Cerebellar nuclear complex (tissue), 1 donor: ENCODE data around the gene NEDD4L.
A peak's percentile ranks its signal among the peaks of the same experiment; 100 is the strongest.

Experiments
- DNase-seq, 2 experiments: peaks; one replicate each; lab custom pipeline; 2025; lab: John Stamatoyannopoulos, UW

The NEDD4L gene

DNA sequence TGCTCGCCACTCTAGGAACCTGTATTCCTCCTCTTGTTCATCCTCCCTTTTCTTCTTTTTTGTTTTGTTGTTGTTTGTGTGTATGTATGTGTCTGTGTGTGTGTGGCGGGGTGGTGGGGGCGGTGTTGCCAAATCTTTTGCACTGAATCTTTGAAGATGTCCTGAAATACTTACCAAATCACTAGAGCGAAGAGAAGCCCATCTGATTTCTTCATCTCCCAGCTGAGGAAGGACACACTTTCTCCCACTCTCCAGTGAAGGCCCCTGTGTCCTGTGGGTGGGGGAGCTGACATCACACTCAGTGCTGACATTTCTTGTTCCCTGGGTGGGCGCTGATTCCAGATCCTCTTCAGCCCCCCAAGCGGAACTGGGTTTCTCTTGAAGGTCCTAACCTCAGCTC lies 74.5 kb downstream of the NEDD4L start:
- no peak for DNase-seq

DNA sequence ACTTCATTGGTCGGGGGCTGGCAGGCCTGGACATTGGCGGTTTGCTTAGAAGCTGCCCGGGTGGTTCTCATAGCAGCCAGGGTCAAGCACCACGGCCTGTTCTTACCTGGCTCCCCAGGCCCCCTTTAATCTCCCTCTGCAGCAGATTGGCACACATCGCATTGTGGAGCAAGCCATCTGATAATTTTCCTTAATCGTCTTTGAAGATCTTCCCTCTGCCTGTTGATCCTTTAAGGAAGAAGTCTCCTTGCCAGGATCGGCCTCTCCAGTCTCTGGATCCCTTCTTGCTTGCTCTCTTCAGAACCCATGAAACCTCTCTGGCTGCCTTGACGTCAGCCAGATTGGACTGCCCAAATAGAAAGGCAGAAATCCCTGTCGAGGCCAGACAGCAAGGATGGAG lies 75.8 kb downstream of the NEDD4L start:
- DNase-seq, result no peak

DNA sequence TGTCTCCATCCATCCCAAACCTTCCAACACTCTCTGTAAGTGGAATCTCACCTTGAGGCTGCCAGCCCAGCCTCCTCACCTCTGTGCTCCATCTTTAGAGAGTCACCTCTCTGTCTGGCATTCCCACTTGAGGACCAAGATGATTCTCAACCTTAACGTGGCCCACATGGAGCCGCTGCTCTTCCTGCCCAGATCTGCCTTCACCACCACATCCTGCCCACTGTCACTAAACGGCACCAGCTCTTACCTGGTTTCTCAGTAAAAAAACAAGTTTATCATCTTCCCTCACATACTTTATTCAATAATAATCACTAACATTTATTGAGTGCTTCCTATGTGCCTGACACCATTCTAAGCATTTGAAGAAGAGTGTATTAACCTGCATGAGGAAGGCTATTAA lies 80.4 kb downstream of the NEDD4L start:
- no peak for DNase-seq

DNA sequence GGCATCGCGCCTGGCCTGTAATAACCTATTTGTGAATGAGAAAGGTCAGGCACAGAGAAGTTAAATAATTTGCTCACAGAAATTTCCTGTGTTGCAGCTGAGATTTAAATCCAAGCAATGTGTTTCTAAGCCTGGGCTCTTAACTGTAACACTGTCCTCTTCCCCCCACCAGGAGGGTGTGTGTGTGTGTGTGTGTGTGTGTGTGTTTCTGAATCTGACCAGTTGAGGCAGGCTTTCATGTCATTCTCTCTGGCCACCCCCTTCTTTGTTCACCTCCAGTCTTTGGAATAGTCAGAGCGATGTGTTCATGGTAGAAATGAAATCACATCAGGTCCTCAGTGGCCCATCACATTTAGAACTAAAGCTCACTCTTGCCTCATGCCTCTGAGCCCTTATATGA lies 81.2 kb downstream of the NEDD4L start:
- no peak for DNase-seq

DNA sequence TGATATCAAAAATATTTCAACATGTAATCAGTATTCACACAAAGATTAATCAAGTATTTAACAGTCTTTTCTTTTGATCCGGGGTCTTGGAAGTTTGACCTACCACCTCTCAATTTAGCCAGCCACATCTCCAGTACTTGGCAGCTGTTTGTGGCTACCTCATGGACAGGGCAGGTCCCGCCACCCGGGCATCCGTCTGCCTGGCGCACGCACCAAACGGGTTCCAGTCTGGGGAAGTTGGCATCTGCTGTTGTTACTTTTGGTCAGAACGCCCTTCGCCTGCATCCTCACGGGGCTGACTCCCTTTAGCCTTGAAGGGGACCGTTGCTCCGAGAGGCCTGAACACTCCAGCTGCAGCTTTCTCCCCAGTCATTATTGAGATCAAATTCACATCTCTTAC lies 81.7 kb downstream of the NEDD4L start:
- DNase-seq, result no peak

DNA sequence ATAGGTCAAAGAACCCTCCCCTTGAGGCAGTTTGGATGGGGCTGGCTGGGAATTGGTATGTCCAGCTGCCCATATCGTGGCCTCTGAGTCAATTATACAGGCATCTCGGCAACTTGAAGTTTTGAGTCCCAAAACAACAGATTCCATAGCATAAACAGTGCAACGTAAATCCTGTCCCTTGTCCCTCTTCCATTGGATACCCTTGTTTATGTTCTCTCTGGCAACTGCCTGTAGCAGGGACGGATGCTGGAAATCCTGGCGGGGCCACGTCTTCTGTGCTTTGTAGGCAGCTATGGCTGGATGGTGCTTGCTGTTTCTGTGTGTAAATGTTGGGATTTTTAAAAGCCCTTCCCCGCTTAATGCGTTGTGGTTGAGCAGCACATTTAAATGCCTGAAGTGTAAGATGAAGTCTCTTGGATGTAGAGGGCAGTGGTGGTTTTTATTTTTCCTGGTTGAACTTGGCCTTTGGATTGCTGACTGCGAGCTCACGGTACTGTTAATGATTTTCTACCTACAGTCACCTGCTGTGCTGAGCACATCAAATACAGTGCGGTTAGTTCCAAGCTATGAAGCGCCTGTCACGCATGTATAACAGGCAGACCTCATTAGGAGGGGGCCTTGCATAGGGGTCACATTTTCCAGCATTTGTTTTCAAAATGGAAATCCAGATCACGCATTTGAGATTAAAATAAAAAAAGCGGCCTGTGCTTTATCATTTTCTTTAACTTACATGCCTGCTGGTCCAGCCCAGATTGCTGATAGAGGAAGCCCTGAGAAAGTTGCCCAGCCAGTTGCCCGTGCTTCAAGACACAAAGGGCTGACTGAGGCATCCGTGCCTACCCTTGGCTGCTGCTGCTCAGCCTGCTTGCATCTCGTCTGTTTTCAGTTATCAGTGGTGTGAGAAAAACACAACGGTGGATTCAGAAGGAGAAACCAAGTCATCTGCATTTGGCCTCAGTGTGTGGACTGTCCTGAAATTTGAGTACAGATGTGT lies 84.7 kb downstream of the NEDD4L start:
- no peak for DNase-seq

DNA sequence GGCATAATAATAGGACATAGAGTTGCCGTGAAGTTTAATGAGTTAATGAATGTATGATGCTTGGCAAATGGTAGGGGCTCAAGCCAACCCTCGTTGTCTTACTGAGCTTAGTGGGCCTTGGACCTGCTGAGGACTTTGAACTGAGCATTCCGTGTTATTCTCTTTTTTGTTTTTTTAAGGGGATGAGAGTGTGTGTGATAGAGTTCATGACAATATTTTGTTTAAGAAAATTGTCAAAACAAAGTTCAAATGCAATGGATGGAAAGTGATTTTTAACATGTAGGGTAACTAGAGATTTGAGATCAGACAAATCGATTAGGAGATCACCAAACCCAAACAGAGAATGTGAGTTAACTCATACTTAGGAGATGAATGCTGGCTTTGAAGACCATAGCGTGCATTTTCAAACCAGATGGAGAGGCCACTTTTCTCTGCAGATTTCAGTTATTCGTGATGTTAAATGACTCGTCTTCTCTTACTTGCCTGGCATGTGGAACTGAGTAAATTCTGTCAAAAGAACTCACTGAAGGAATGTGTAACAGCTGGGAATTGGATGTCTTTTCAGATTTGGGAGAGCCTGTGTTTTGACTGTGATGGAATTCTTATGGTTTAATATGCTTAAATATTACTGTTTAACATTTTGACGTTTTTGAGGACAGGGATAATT lies 88.7 kb downstream of the NEDD4L start:
- no peak for DNase-seq

DNA sequence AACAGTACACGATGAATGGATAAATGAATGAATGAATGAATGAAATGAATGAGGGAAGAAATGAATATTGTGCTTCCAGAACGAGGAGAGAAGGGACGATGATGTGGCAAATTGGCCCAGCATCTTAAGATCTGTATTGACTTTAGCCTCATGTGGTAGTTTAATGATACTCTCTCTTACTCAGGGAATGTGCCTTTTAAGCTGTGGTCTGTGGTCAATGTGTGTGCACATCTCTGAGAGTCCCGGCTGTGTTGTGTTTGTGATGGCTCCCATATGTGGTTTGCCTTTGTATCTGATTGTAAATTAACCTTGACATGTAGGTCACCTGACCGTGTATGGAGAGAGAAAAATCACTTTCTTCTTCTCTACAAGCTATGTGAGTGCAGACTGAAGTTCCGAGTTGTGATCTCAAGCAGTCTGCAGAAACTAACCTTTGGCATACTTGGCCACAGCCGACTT lies 91.2 kb downstream of the NEDD4L start:
- DNase-seq, result no peak

DNA sequence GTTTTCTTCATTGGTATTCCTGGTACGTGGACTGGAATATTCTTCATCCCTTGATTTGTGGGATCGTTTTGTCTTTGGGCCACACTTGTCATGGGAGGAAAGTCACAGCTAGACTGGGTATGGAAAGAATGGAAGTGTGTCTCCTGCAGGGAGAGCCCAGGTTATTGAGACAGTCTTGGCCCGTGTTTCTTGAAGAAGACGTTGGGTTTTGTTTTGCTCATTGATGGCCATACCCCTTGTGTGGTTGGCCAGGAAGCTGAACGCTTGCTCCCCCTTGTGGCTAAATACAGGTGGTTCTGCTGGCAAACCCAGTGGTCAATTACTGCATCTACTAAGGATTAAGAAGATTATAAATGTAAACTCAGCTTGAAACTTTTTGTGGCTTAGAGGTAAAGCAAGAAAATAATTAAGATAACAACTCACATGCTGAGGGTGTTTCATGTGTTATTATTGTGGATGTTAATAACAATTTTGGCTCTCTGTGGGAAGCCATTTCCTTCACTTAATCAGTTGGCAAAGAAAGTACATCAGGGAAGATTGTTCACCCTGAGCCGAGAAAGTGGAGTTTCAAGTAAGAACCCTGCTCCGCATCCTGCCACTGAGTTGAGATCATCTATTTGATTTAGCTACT lies 91.8 kb downstream of the NEDD4L start:
- no peak for DNase-seq

DNA sequence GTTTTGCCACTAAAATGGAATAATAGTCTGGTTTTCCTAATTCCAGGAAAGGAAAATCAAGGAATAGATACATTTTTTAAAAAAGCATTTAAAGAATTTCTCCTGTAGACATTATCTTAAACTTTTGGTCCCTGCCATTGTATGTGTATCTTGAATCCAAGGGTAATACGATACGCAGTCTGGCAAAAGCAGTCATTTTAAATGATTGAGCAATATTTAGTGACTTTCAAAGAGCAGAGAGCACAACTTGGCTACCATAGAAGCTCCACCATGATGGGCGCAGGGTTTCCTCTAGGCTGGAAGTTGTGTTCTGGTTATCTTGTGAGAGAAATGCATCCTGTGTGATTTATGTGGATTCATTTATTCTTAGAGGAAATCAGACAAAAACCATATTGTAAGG lies 92.9 kb downstream of the NEDD4L start:
- no peak for DNase-seq

DNA sequence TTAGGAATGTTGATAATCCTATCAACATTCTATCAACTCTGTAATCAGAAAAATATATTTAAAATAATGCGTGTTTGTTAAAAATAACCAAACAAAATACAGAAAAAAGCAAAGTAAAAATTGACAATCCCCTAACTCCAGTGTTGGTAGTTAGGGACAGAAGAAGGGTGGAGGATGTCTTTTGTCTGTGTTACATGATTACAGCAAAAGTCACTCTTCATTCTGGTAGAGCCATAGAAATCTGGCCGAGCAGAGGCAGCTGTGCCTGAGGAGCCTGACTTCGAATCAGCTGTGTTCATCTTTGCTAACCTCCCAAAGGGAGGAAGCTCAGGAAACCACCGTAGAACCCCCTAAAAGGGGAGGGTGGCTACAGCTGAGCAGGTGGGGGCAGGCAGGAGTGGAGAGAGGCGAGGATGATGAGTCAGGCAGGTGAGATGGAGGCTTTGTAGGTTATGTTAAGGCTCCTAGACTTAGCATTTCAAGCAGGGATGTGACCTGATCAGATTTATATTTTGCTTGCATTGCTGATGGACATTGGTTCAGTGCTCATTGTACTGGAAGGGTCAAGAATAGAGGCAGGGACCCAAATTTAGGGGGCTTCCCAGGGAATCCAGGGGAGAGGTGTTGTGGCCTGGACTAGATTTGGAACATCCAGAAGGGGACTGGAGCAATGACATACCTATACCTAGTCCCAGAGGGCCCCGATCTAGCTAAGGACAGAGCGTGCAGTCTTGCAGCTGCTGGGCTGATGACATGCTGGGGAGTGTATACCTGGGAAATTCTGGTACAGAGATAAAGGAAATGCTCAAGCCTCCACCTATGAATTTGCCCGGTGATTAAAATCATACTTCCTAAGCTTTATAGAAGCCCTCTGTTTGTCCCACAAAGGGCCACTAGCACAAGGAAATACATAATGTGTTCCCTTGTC lies 95.7 kb downstream of the NEDD4L start:
- no peak for DNase-seq

DNA sequence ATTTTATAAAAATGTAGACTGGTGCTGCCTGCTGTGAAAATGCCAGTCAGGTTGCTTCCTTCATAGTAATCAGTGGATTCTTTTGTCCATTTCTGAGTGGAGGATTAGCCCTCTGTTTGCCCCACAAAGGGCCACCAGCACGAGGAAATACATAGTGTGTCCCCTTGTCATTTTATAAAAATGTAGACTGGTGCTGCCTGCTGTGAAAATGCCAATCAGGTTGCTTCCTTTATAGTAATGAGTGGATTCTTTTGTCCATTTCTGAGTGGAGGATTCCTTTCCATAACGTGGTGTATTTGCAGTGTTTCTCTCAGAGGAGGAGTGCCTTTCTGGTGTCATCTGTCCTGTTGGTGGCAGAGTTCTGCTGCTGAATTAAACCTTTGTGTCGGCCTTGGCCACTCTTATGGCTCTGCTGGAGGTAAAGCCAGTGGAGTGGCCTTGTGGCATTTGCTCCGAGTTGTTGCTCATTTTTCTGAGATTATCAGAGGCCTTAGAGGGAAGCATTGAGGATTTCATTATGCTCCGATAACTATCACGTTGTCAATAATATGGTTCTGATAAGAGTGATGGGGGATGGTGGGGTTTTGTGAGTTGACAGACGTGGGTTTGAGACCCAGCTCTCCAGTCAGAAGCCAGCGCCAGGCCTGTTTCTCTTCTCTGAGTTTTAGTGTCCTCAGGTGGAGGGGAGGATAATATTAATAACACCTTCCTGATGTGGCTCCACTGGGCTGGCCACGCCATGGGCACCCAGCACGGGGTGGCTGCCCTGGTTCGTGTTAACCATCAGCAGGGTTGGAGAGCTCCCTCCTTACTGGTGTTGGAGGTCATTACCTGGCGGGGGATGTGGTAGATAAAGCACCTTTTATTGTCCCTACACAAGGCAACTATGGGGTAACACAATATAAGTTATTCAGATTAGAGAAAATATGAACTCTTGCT lies 96.6 kb downstream of the NEDD4L start:
- DNase-seq, result peak in 1 of 2 experiments; percentile 20

DNA sequence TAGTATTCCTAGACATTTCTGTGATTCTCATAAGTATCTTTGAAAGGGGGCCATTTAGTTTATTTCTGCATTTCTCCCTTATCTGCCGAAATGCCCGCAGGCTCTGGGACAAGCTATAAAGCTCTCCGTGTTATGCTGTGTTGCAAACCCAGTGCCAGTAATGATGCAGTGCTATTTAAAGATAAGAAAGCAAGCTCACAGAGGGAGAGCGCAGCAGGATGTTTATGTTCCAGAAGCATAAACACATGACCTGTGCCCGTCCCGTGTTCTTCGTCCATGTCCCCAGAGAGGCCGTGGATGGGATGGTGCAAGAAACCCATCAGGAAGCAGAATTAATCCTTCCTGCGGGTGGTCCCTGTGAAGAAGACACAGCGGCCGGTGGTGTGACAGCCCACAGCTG lies 99.4 kb downstream of the NEDD4L start:
- no peak for DNase-seq

DNA sequence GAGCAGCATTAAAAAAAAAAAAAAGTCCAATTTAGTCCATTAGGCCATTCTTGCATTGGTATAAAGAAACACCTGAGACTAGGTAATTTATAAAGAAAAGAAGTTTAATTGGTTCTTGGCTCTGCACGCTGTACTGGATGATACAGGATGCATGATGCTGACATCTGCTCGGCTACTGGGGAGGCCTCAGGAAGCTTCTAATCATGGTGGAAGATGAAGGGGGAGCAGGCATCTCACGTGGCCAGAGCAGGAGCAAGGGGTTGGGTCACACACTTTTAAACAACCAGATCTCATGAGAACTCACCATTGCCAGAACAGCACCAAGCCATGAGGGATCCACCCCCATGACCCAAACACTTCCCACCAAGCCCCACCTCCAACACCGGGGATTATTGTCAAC lies 100.1 kb downstream of the NEDD4L start:
- DNase-seq, result no peak

DNA sequence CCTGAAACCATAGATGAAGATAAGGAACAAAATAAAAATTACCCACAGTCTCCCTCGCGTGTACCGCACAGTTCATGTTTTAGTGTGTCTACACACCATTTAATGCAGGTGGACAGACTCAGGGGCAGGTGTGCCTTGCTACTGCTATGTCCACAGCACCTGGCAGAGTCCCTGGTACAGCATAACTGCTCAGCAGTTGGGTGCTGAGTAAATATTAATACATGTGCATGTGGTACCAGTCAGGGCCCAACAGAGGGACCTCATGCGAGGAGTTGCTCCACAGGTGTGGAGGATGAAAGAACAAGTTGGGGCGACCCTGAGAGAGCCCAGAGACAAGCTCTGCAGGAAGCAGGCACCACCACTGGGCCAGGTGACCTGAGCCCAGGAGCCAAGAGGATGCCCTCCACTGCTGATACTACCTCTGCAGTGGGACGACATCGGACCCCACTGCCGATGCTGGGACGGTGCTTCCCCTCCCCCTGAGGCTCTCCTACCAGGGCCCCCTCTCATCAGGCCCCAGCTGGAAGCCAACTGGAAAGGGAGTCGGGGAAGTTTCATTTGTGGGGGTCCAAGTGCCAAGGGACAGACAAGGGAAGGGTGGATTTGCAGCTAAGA lies 100.8 kb downstream of the NEDD4L start:
- no peak for DNase-seq

DNA sequence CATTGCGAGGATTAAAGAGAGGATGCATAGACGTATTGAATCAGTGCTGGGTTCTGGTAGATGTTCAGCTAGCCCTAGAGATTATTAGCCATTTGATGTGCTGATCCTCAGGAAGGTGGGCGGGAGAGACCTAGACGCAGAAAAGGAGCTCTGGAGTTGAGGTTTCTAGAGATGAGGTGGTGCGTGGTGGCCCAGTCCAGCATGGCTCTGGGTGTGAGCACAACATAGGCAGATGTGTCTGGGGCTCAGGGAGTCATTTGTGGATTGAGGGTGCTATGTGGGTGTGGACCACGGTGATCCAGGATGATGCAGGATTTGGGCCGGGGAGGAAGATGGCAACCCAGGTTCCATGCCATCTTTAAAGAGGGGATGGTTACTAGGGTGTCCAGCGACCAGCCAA lies 102.1 kb downstream of the NEDD4L start:
- DNase-seq, result no peak

DNA sequence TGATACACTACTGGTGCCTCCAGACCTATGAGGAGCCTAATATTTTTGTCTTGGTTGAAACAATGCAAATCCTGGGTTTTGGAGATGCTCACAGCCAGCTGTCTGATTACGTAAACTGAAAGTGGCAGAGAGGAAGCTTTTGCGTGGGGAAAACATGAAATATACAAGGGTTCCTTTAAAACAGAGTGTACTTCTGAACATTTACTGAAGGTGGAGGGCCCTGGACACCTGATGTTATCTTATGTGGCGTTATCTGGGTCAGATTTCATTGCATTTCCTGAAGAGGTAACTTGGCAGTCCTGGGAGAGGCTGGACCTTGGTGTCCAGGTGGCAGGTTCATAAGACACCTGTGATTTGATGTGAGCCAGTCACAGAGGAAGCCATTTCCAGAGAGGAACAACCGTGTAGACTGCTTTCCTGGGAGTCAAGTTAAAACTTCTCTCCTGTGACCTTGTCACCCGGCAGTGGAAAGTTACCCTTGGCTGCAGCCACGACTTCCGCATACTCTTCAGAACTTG lies 105.0 kb downstream of the NEDD4L start:
- DNase-seq, result no peak

DNA sequence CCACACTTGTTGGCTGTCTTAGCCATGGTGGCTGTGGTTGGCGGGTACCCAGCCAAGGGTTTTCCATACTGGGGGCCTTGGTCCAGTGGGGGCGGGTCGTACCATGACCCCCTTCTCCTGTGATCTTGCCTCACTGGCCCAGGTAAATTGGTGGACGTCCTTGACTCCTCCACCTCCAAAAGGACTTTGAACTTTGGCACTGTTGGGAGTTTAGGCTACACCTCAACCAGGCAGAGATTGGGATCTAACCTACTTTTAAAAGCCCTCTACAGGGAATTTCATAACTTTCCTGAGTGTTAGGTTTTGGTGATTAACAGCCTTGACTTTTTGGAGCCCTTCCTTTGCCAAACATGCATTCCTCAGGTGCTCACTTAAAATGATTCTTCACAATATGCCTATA lies 106.7 kb downstream of the NEDD4L start:
- no peak for DNase-seq

DNA sequence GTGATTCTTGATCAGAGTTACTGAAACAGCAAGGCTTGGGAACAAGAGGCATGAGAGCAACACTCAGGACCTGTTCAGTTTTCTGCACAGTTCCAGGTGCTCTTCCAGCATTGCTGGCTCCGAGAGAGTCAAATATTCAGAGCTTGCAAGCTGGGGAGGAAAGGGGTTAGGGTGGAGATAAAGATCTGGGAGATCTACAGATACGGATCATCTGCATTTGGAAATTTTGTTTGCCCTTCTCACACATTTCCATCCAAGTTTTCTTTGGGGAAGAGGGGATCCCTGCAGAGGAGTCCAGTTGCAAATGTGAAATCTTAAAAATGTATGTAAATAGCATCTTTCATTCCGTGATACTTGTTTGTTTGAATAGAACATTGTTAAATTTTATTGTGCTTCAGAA lies 108.2 kb downstream of the NEDD4L start:
- no peak for DNase-seq

DNA sequence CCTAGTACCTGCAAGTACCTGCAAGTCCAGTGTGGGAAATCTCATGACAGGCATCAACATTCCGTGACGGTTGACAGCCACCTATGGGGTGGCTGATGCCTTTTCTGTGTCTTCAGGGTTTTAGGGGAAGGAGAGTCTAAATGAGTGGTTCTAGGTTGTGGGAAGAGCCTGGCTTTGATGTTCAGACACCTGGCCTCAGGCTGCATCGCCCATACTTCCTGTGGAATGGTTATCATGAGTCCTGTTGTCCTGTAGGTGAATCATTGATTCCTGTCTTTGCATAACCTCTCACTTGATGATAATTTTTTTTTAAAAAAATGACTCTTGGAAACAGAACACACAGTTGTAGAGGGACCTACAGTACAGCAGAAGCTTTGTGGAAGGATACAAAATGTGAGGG lies 108.9 kb downstream of the NEDD4L start:
- DNase-seq, result no peak
